Stimulated activated CD4-positive, alpha-beta T cell treated with anti-CD3 and anti-CD28 coated beads, Interleukin-2, amount 100 ng/mL, for 24 hours (primary cell): ENCODE measurements around the gene OR4F17.
"Not testable (repeated sequence)": the region's sequence is repeated elsewhere in the genome, so short reads cannot be mapped to it uniquely, and the experiment has no call there.

Experiments
- DNase-seq, 2 donors: peaks; one replicate each; pipeline ENCODE4 v3.0.0-alpha.2; 2020

OR4F17 gene, protein sequence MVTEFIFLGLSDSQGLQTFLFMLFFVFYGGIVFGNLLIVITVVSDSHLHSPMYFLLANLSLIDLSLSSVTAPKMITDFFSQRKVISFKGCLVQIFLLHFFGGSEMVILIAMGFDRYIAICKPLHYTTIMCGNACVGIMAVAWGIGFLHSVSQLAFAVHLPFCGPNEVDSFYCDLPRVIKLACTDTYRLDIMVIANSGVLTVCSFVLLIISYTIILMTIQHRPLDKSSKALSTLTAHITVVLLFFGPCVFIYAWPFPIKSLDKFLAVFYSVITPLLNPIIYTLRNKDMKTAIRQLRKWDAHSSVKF

DNA sequence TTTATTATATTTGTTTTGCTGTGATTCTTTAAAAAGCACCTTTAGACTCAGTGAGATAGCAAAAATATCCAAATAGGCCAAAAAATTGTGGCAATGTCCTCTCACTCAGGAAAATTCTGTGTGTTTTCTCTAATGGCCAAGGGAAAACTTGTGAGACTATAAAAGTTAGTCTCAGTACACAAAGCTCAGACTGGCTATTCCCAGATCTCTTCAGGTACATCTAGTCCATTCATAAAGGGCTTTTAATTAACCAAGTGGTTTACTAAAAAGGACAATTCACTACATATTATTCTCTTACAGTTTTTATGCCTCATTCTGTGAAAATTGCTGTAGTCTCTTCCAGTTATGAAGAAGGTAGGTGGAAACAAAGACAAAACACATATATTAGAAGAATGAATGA, at the start of gene OR4F17:
TSS of gene OR4F17 (plus strand) at position 301 of the 400 bp plus-strand sequence. CDS start 3,575 bp downstream, outside the sequence.
- not testable (repeated sequence) for DNase-seq

DNA sequence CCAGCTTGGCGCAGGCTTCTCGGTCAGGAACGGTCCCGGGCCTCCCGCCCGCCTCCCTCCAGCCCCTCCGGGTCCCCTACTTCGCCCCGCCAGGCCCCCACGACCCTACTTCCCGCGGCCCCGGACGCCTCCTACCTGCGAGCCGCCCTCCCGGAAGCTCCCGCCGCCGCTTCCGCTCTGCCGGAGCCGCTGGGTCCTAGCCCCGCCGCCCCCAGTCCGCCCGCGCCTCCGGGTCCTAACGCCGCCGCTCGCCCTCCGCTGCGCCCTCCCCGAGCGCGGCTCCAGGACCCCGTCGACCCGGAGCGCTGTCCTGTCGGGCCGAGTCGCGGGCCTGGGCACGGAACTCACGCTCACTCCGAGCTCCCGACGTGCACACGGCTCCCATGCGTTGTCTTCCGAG, 36.1 kb upstream of the OR4F17 start:
- DNase-seq: peak; percentile 28

DNA sequence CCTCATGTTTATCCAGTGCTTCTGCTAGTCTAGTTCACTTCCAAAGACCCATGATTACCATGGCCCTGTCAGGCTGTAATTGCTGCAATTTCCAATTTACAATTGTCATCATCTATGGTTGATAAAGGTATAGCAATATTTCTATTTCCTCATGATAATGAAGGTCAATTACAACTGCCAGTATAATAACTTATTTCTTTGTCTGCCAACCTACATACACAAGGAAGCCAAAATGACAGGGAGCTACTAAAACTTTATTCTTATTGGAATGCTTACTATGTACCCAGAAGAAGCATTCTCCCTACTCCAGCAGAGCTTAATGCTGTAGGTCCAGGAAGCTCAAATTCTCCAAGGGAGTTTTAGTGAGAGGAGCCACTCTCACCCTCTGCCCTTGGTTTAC, 24.0 kb upstream of the OR4F17 start:
- not testable (repeated sequence) for DNase-seq

DNA sequence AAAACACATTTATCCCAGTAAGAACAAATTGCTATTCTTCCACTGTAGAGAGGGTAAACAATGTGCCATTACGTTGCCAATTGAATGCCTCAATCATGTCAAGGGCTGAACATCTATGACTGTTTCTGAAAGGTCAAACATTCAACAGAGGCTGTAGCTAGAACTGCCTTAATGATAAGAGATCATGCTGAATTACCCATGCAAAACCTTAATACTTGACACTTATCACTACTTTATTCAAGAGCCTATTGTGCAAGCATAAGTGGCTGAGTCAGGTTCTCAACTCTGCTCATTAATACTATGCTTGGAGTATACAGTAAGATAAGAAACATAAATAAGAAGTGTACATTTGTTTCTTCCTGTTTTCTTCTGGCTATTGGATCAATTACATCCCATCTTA, 23.3 kb upstream of the OR4F17 start:
- DNase-seq: not testable (repeated sequence)

DNA sequence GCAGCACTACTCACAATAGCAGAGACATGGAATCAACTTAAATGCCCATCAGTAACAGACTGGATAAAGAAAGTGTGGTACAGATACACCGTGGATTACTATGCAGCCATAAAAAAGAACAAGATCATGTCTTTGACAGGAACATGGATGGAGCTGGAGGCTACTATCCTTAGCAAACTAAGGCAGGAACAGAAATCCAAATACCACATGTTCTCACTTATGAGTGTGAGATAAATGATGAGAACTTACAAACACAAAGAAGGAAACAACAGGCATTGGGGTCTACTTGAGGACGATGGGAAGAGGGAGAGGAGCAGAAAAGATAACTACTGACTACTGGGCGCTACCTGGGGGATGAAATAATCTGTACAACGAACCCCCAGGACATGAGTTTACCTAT, 16.2 kb upstream of the OR4F17 start:
- DNase-seq: not testable (repeated sequence)

DNA sequence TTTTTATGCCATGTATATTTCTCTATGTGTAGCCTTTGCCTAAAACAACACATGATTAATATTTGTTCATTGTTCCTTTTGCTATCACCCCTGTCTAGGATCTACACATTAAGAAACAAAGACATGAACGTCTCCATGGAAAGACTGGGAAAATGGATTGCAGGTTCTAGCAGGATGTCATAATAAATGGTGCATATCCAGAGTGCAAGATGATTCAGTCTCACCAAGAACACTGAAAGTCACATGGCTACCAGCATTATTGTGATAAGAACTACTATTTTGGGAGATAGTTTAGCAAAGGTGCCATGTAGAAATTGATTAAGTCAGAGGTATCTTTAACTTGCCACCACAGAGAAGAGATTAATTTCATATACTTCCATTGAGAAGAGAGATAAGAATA, 12.1 kb upstream of the OR4F17 start:
- not testable (repeated sequence) for DNase-seq

DNA sequence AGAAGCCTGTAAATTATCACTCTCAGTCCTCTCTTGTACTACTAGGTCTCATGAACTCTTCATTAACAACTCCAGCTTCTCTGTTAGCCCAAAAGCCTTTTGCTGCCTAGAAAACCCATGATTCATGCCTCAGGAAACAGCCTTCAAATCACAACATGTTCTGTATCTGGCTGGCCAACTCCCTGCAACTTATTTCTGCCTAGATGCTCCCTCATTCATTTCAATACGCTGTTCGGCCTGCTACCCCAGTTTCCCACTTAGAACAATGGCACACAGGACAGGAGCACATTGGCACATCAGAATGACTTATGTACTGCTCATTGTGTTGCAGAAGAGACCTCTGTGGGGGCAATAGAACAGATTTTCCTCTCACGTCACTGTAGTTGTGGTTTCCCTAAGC, 9.3 kb upstream of the OR4F17 start:
- not testable (repeated sequence) for DNase-seq

DNA sequence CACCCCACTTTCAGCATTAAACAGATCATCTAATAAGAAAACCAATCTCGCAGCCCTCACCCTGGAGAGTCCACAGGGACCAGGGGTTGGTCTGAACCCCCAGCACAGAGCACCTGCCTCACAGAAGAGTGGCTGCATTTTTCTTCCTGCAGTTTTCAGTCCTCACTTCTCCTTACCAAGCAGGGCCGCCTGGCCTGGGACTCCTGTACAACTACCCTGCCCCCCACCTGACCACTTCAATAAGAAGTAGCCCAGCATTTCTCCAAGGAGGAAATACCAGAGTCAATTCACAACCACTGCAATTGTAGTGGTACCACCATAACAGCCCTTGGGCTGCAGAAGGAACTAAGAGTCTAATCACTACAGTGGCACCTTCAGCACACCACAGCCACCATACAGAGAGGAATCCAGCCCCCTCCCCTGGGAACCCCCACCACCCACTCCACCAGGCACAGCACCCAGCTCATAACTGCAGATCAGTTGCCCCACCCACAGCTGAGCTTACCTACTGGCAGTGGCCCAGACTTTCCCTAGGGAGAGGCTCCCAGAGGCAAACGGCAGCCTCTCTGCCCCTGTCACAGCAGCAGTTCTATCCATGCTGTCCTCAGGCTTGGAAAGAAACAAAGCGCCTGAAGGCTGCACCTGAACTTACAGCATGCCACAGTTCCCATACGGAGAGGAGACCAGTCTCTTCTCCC, 13.7 kb downstream of the OR4F17 start:
- not testable (repeated sequence) for DNase-seq
